Right lobe of liver (tissue), 4 donors: ENCODE results near the gene TNFAIP8L1.

ENCODE experiments used
- CTCF ChIP-seq, 4 donors: fragments of 200-600 bp in 3 of 4; fragments of 450-650 bp in 1 of 4; IDR thresholded peaks; one replicate each; pipeline versions ENCODE4 v1.5.1 to v1.8.0; 2016 to 2022; ENCODE audit warnings: antibody characterized with exemption in 4 of 4, mild to moderate bottlenecking in 2 of 4
- POLR2A ChIP-seq: fragments of 450-650 bp; IDR thresholded peaks from one replicate; pipeline ENCODE4 v1.6.1; 2017; ENCODE audit warnings: antibody characterized with exemption, mild to moderate bottlenecking
- donor health status: DM: no; HTN: no; CAD: no.
- donor health status: DM: no; HTN: no; CAD: no.
- donor health status: DM: no; HTN: yes; CAD: no.

GRCh38 chr19:4675346-4675745, 36.0 kb downstream of the TNFAIP8L1 start:
- TF ChIP-seq CTCF (IDR thresholded peaks at IDR 0.05): no peak
- TF ChIP-seq POLR2A: no peak
